Suprapubic skin (tissue), 4 donors: ENCODE measurements around the gene SLC35E4. TPM values are rescaled to one million over a fixed set of nuclear protein-coding genes. Genes with fewer than 3 reads are reported as not detected.

Experiments
- DNase-seq, 2 donors: peaks; one replicate each; pipeline ENCODE4 v3.0.0-alpha.2; 2019; ENCODE audit warnings: low spot score in 2 of 2
- H3K27ac ChIP-seq: fragments of 200-600 bp; sonication (generic); one replicate; pipeline ENCODE4 v1.5.1; 2019
- H3K27me3 ChIP-seq: fragments of 200-600 bp; sonication (generic); one replicate; pipeline ENCODE4 v1.5.1; 2019
- H3K36me3 ChIP-seq: fragments of 200-600 bp; sonication (generic); one replicate; pipeline ENCODE4 v1.5.1; 2019
- H3K4me1 ChIP-seq: fragments of 200-600 bp; sonication (generic); one replicate; pipeline ENCODE4 v1.5.1; 2019
- H3K4me3 ChIP-seq: fragments of 200-600 bp; sonication (generic); one replicate; pipeline ENCODE4 v1.5.1; 2019; ENCODE audit warnings: mild to moderate bottlenecking
- H3K9me3 ChIP-seq: fragments of 200-600 bp; sonication (generic); one replicate; pipeline ENCODE4 v1.5.1; 2019
- EP300 ChIP-seq: sonication (generic); formaldehyde crosslinking; IDR thresholded peaks from one replicate; pipeline ENCODE4 v1.6.1; 2017; ENCODE audit warnings: antibody characterized with exemption
- POLR2A ChIP-seq, 2 donors: fragments of 450-650 bp; IDR thresholded peaks; one replicate each; pipeline ENCODE4 v1.6.1; 2017; ENCODE audit warnings: antibody characterized with exemption in 2 of 2, mild to moderate bottlenecking in 2 of 2, moderate library complexity in 2 of 2
- POLR2AphosphoS5 ChIP-seq, 3 donors: sonication (generic); formaldehyde crosslinking; IDR thresholded peaks; one replicate each; pipeline ENCODE4 v1.6.1; 2017; ENCODE audit warnings: antibody characterized with exemption in 3 of 3
- WGBS: methylation state at CpG from one replicate; pipeline ENCODE4 v1.1.5; 2018; 5-methylcytosine and 5-hydroxymethylcytosine counted together
- total RNA-seq, 4 donors: library from RNA; depleted of rRNA; stranded (reverse); fragments of >200 nt; gene quantifications; one replicate each; pipeline ENCODE4 v1.1.0, GENCODE V29; 2016
- TF ChIP-seq, protein P1 (sequence below), 2 donors: fragments of 200-600 bp in 1 of 2; fragments of 450-650 bp in 1 of 2; sonication (generic) in 1 of 2; IDR thresholded peaks; one replicate each; pipeline ENCODE4 v1.5.1; 2016 to 2019; ENCODE audit warnings: antibody characterized with exemption in 2 of 2, mild to moderate bottlenecking in 1 of 2, moderate library complexity in 1 of 2

The SLC35E4 gene
- total RNA-seq, 4 donors from 2014 or later = 17.0 to 20.3 (median 18.8) TPM

DNA sequence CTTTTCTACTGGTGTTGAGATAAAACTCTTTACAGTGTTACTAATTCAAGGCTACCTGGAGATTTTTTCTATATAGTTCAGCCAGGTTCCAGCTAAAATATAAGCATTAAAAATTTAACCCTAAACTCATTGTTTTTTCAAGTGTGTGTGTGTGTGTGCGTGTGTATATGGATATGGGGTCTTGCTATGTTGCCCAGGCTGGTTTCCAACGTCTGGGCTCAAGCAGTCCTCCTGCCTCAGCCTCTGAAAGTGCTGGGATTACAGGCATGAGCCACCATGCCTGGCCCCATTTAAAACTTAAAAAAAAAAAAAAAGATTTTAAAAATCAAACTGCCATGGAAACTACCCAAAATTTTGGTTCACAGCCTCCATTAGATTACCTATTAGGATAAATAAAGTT is 39.4 kb upstream of the SLC35E4 start:
- Histone ChIP-seq H3K4me1 (peaks cover 2% of the 10 kb centered on the region), H3K9me3 (no peaks in the 10 kb centered on the region), H3K36me3 (no peaks in the 10 kb centered on the region), H3K4me3 (no peak overlapping the region), H3K27ac (no peak overlapping the region), H3K27me3 (no peaks in the 10 kb centered on the region)
- TF ChIP-seq, protein P1, sequence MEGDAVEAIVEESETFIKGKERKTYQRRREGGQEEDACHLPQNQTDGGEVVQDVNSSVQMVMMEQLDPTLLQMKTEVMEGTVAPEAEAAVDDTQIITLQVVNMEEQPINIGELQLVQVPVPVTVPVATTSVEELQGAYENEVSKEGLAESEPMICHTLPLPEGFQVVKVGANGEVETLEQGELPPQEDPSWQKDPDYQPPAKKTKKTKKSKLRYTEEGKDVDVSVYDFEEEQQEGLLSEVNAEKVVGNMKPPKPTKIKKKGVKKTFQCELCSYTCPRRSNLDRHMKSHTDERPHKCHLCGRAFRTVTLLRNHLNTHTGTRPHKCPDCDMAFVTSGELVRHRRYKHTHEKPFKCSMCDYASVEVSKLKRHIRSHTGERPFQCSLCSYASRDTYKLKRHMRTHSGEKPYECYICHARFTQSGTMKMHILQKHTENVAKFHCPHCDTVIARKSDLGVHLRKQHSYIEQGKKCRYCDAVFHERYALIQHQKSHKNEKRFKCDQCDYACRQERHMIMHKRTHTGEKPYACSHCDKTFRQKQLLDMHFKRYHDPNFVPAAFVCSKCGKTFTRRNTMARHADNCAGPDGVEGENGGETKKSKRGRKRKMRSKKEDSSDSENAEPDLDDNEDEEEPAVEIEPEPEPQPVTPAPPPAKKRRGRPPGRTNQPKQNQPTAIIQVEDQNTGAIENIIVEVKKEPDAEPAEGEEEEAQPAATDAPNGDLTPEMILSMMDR (IDR thresholded peaks at IDR 0.05) = no peak
- TF ChIP-seq EP300 (no peak), POLR2A (IDR thresholded peaks at IDR 0.05) (no peak), POLR2AphosphoS5 (IDR thresholded peaks at IDR 0.05) (no peak)
- no peak for DNase-seq
- WGBS = 66% methylated on average over 2 of the region's 2 CpGs

DNA sequence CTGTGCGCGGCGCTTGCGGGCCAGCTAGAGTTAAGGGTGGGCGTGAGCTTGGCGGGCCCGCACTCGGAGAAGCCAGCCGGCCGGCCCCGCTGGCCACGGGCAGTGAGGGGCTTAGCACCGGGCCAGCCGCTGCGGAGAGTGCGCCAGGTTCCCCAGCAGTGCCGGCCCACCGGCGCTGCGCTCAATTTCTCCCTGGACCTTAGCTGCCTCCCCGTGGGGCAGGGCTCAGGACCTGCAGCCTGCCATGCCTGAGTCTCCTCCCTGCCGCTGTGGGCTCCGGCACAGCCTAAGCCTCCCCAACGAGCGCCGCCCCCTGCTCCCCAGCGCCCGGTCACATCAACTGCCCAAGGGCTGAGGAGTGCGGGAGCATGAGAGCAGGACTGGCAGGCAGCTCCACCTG is 38.7 kb upstream of the SLC35E4 start:
- Histone ChIP-seq H3K4me1 (no peaks in the 10 kb centered on the region), H3K36me3 (no peaks in the 10 kb centered on the region), H3K9me3 (no peaks in the 10 kb centered on the region), H3K27me3 (no peaks in the 10 kb centered on the region), H3K4me3 (no peak overlapping the region), H3K27ac (no peak overlapping the region)
- DNase-seq = no peak
- WGBS = 100% methylated on average over 5 of the region's 29 CpGs
- no peak for TF ChIP-seq POLR2AphosphoS5 (IDR thresholded peaks at IDR 0.05)
- no peak for TF ChIP-seq EP300
- TF ChIP-seq, protein P1 (IDR thresholded peaks at IDR 0.05) = no peak

DNA sequence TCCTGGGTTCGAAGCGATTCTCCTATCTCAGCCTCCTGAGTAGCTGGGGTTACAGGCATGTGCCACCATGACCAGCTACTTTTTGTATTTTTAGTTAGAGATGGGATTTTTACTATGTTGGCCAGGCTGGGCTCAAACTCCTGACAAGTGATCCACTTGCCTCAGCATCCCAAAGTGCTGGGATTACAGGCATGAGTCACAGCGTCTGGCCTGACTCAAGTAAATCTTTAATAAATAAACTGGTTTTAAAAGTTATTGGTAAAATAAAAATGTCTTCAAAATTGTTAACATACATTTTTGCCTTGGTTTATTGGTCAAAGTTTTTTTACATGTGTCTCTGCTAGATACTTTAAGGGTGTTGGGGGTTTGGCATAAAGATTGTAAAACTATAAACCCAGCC is 36.6 kb upstream of the SLC35E4 start:
- no peak for DNase-seq
- Histone ChIP-seq H3K36me3 (no peaks in the 10 kb centered on the region), H3K27ac (no peak overlapping the region), H3K4me3 (no peak overlapping the region), H3K9me3 (no peaks in the 10 kb centered on the region), H3K4me1 (no peaks in the 10 kb centered on the region), H3K27me3 (no peaks in the 10 kb centered on the region)
- TF ChIP-seq POLR2AphosphoS5 (IDR thresholded peaks at IDR 0.05) = no peak
- TF ChIP-seq, protein P1 (IDR thresholded peaks at IDR 0.05) = no peak
- TF ChIP-seq EP300 = no peak
- TF ChIP-seq POLR2A (IDR thresholded peaks at IDR 0.05) = no peak
- 83% methylated on average over 3 of the region's 3 CpGs for WGBS

- TF ChIP-seq, protein P1 (IDR thresholded peaks at IDR 0.05) = no peak
- TF ChIP-seq POLR2A (IDR thresholded peaks at IDR 0.05) (no peak), EP300 (no peak), POLR2AphosphoS5 (IDR thresholded peaks at IDR 0.05) (no peak)
- WGBS = 51% methylated on average over 3 of the region's 3 CpGs
- Histone ChIP-seq H3K27ac (no peak overlapping the region), H3K4me3 (no peak overlapping the region), H3K9me3 (no peaks in the 10 kb centered on the region), H3K4me1 (peaks cover 7% of the 10 kb centered on the region), H3K36me3 (no peaks in the 10 kb centered on the region), H3K27me3 (no peaks in the 10 kb centered on the region)
- DNase-seq = no peak
Measured at GRCh38 chr22:30600921-30601320, 34.7 kb upstream of the SLC35E4 start.

- Histone ChIP-seq H3K27ac (no peak overlapping the region), H3K4me1 (peaks cover 12% of the 10 kb centered on the region), H3K4me3 (no peak overlapping the region), H3K36me3 (no peaks in the 10 kb centered on the region), H3K27me3 (no peaks in the 10 kb centered on the region), H3K9me3 (no peaks in the 10 kb centered on the region)
- WGBS = 92% methylated on average over 5 of the region's 5 CpGs
- TF ChIP-seq EP300 = no peak
- TF ChIP-seq, protein P1 (IDR thresholded peaks at IDR 0.05) = no peak
- no peak for TF ChIP-seq POLR2A (IDR thresholded peaks at IDR 0.05)
- TF ChIP-seq POLR2AphosphoS5 (IDR thresholded peaks at IDR 0.05) = no peak
- DNase-seq = no peak
Measured at GRCh38 chr22:30601464-30601863, 34.1 kb upstream of the SLC35E4 start.
